Measurements from ENCODE around the gene NRGN.

The NRGN gene

DNA sequence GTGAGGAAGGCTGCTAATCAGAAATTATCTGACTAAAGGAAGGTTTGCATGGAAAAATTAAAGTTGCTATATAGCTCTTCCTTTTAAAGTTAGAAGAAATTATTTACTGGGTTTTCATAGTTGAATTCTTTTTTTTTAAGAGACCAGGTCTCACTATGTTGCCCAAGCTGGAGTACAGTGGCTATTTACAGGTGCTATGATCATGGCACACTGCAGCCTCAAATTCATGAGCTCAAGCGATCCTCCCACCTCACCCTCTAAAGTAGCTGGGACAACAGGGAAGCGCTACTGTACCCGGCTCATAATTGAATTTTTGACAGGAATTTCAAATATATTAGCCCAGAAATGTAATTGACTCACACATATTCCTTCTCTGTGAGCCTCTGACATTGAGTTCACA, 56.6 kb downstream of the NRGN start:
- TF ChIP-seq, protein P1, sequence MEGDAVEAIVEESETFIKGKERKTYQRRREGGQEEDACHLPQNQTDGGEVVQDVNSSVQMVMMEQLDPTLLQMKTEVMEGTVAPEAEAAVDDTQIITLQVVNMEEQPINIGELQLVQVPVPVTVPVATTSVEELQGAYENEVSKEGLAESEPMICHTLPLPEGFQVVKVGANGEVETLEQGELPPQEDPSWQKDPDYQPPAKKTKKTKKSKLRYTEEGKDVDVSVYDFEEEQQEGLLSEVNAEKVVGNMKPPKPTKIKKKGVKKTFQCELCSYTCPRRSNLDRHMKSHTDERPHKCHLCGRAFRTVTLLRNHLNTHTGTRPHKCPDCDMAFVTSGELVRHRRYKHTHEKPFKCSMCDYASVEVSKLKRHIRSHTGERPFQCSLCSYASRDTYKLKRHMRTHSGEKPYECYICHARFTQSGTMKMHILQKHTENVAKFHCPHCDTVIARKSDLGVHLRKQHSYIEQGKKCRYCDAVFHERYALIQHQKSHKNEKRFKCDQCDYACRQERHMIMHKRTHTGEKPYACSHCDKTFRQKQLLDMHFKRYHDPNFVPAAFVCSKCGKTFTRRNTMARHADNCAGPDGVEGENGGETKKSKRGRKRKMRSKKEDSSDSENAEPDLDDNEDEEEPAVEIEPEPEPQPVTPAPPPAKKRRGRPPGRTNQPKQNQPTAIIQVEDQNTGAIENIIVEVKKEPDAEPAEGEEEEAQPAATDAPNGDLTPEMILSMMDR (IDR thresholded peaks at IDR 0.05), result no peak
- H3K4me3 ChIP-seq (ENCODE audit: low read depth in 1 of 2, low read length in 1 of 2), result no peak overlapping the region
- no peaks in the 10 kb centered on the region for H3K36me3 ChIP-seq
- peaks cover 16 to 17% of the 10 kb centered on the region in 2 experiments for H3K4me1 ChIP-seq (ENCODE audit: control insufficient read depth in 1 of 2, insufficient read depth in 1 of 2, low read depth in 1 of 2, low read length in 1 of 2)
- no peaks in the 10 kb centered on the region for H3K9me3 ChIP-seq
- no peak overlapping the region for H3K27ac ChIP-seq
- peaks cover 50% of the 10 kb centered on the region for H3K27me3 ChIP-seq

Measured in neutrophil (primary cell).